Stimulated activated CD8-positive, alpha-beta memory T cell treated with anti-CD3 and anti-CD28 coated beads, Interleukin-4, amount 100 ng/mL, for 1 hour (primary cell): ENCODE measurements around the gene SIL1.
"Not testable (repeated sequence)": the region's sequence is repeated elsewhere in the genome, so short reads cannot be mapped to it uniquely, and the experiment has no call there.

Experiments used
- DNase-seq, 2 donors: peaks; one replicate each; pipeline ENCODE4 v3.0.0-alpha.2; 2020; ENCODE audit warnings: low read depth in 2 of 2, low spot score in 1 of 2

Gene SIL1

GRCh38 chr5:139197710-139198669 is at the start of gene SIL1:
SIL1 (minus strand) TSS chr5:139198368; CDS start chr5:139127843, 70,525 bp downstream.
- DNase-seq, result peak; percentile 91 to 94

- no peak for DNase-seq
Measured at GRCh38 chr5:139246394-139246793, 48.2 kb upstream of the SIL1 start.

GRCh38 chr5:139245637-139246339 is 47.6 kb upstream of the SIL1 start:
- no peak for DNase-seq

GRCh38 chr5:139243425-139243970 is 45.3 kb upstream of the SIL1 start:
- DNase-seq, result no peak

GRCh38 chr5:139241139-139241538 is 43.0 kb upstream of the SIL1 start:
- DNase-seq, result no peak

GRCh38 chr5:139236479-139236878 is 38.3 kb upstream of the SIL1 start:
- DNase-seq, result no peak

- DNase-seq, result no peak
Measured at GRCh38 chr5:139232147-139232724, 34.1 kb upstream of the SIL1 start.

- DNase-seq, result no peak
Measured at GRCh38 chr5:139228201-139228803, 30.1 kb upstream of the SIL1 start.

GRCh38 chr5:139226131-139226530 is 28.0 kb upstream of the SIL1 start:
- no peak for DNase-seq

GRCh38 chr5:139223481-139223880 is 25.3 kb upstream of the SIL1 start:
- DNase-seq, result no peak

- no peak for DNase-seq
Measured at GRCh38 chr5:139222346-139222745, 24.2 kb upstream of the SIL1 start.

GRCh38 chr5:139218038-139218437 is 19.9 kb upstream of the SIL1 start:
- not testable (repeated sequence) for DNase-seq

GRCh38 chr5:139215107-139215975 is 17.2 kb upstream of the SIL1 start:
- DNase-seq, result no peak

GRCh38 chr5:139214646-139215045 is 16.5 kb upstream of the SIL1 start:
- no peak for DNase-seq

- no peak for DNase-seq
Measured at GRCh38 chr5:139212906-139213305, 14.7 kb upstream of the SIL1 start.

GRCh38 chr5:139212486-139212885 is 14.3 kb upstream of the SIL1 start:
- no peak for DNase-seq

GRCh38 chr5:139210585-139210984 is 12.4 kb upstream of the SIL1 start:
- DNase-seq, result no peak

GRCh38 chr5:139207297-139208000 is 9.3 kb upstream of the SIL1 start:
- DNase-seq, result no peak

GRCh38 chr5:139205586-139205985 is 7.4 kb upstream of the SIL1 start:
- DNase-seq, result no peak

GRCh38 chr5:139205124-139205523 is 7.0 kb upstream of the SIL1 start:
- no peak for DNase-seq
